Measurements from ENCODE around the gene SCO2. TPM values are rescaled to one million over a fixed set of nuclear protein-coding genes. Genes with fewer than 3 reads are reported as not detected.

The SCO2 gene
- total RNA-seq, 2 donors from 2014 or later: 0.89 to 2.3 TPM

- no peak for TF ChIP-seq CTCF (conservative IDR thresholded peaks at IDR 0.05)
- Histone ChIP-seq H3K36me3 (ENCODE audit: control insufficient read depth, insufficient read depth, low read length) (no peaks in the 10 kb centered on the region), H3K4me3 (ENCODE audit: low read length) (no peak overlapping the region), H3K4me1 (ENCODE audit: control insufficient read depth, insufficient read depth, low read length) (no peaks in the 10 kb centered on the region), H3K9me3 (ENCODE audit: control insufficient read depth, low read length) (no peaks in the 10 kb centered on the region), H3K27me3 (ENCODE audit: control insufficient read depth, insufficient read depth, low read length, poor library complexity, severe bottlenecking) (no peaks in the 10 kb centered on the region), H3K9ac (ENCODE audit: extremely low read depth, low read length, poor library complexity, severe bottlenecking) (no peak overlapping the region), H3K27ac (ENCODE audit: low read depth, low read length) (no peak overlapping the region)
- H3K4me1 Mint-ChIP-seq: no peaks in the 10 kb centered on the region
- H3K4me3 Mint-ChIP-seq: no peak overlapping the region
- peak; percentile 24 for DNase-seq
- peaks cover 1% of the 10 kb centered on the region for H3K36me3 Mint-ChIP-seq (ENCODE audit: low read depth)
- H3K27ac Mint-ChIP-seq: no peak overlapping the region
- peaks cover 17% of the 10 kb centered on the region for H3K27me3 Mint-ChIP-seq (ENCODE audit: insufficient read depth)
- 90 to 92% methylated on average over 5 to 6 of the region's 6 CpGs for WGBS, 2 experiments (ENCODE audit: insufficient coverage in 1 of 2, insufficient read length in 1 of 2)
- H3K9me3 Mint-ChIP-seq: no peaks in the 10 kb centered on the region
Observed at GRCh38 chr22:50497093-50497492, 28.3 kb downstream of the SCO2 start.

GRCh38 chr22:50490531-50491308, 34.7 kb downstream of the SCO2 start:
- Histone ChIP-seq H3K27ac (ENCODE audit: low read depth, low read length) (no peak overlapping the region), H3K4me1 (ENCODE audit: control insufficient read depth, insufficient read depth, low read length) (no peaks in the 10 kb centered on the region), H3K9ac (ENCODE audit: extremely low read depth, low read length, poor library complexity, severe bottlenecking) (no peak overlapping the region), H3K27me3 (ENCODE audit: control insufficient read depth, insufficient read depth, low read length, poor library complexity, severe bottlenecking) (no peaks in the 10 kb centered on the region), H3K4me3 (ENCODE audit: low read length) (no peak overlapping the region), H3K36me3 (ENCODE audit: control insufficient read depth, insufficient read depth, low read length) (no peaks in the 10 kb centered on the region), H3K9me3 (ENCODE audit: control insufficient read depth, low read length) (no peaks in the 10 kb centered on the region)
- no peaks in the 10 kb centered on the region for H3K36me3 Mint-ChIP-seq (ENCODE audit: low read depth)
- H3K4me3 Mint-ChIP-seq: no peak overlapping the region
- WGBS, 2 experiments (ENCODE audit: insufficient coverage in 1 of 2, insufficient read length in 1 of 2): 90 to 91% methylated on average over 23 to 27 of the region's 27 CpGs
- H3K27ac Mint-ChIP-seq: no peak overlapping the region
- no peak for TF ChIP-seq CTCF (conservative IDR thresholded peaks at IDR 0.05)
- peaks cover 39% of the 10 kb centered on the region for H3K27me3 Mint-ChIP-seq (ENCODE audit: insufficient read depth)
- DNase-seq: peak; percentile 20
- H3K9me3 Mint-ChIP-seq: no peaks in the 10 kb centered on the region
- H3K4me1 Mint-ChIP-seq: peaks cover 11% of the 10 kb centered on the region

- H3K27me3 Mint-ChIP-seq (ENCODE audit: insufficient read depth): peaks cover 41% of the 10 kb centered on the region
- Histone ChIP-seq H3K4me1 (ENCODE audit: control insufficient read depth, insufficient read depth, low read length) (no peaks in the 10 kb centered on the region), H3K4me3 (ENCODE audit: low read length) (no peak overlapping the region), H3K36me3 (ENCODE audit: control insufficient read depth, insufficient read depth, low read length) (no peaks in the 10 kb centered on the region), H3K9ac (ENCODE audit: extremely low read depth, low read length, poor library complexity, severe bottlenecking) (no peak overlapping the region), H3K27ac (ENCODE audit: low read depth, low read length) (no peak overlapping the region), H3K27me3 (ENCODE audit: control insufficient read depth, insufficient read depth, low read length, poor library complexity, severe bottlenecking) (no peaks in the 10 kb centered on the region), H3K9me3 (ENCODE audit: control insufficient read depth, low read length) (no peaks in the 10 kb centered on the region)
- H3K4me3 Mint-ChIP-seq: no peak overlapping the region
- no peak for TF ChIP-seq CTCF (conservative IDR thresholded peaks at IDR 0.05)
- peak; percentile 15 for DNase-seq
- peaks cover 11% of the 10 kb centered on the region for H3K4me1 Mint-ChIP-seq
- no peaks in the 10 kb centered on the region for H3K9me3 Mint-ChIP-seq
- H3K27ac Mint-ChIP-seq: no peak overlapping the region
- 91 to 100% methylated on average over 6 to 31 of the region's 31 CpGs for WGBS, 2 experiments (ENCODE audit: insufficient coverage in 1 of 2, insufficient read length in 1 of 2)
- H3K36me3 Mint-ChIP-seq (ENCODE audit: low read depth): no peaks in the 10 kb centered on the region
Observed at GRCh38 chr22:50489363-50490243, 35.8 kb downstream of the SCO2 start.
